H1 (cell line): ENCODE results near the gene DRC3. TPM values are rescaled to one million over a fixed set of nuclear protein-coding genes. Genes with fewer than 3 reads are reported as not detected.

Experiments
- CREB1 ChIP-seq: IDR thresholded peaks from 2 replicates; pipeline ENCODE4 v1.6.1; 2012; ENCODE audit warnings: inconsistent platforms
- EP300 ChIP-seq, 2 experiments: IDR thresholded peaks; 1 replicate in 1 of 2; 2 replicates in 1 of 2; pipeline ENCODE4 v1.6.1; 2011 to 2012; ENCODE audit warnings: low read depth in 2 of 2, low read length in 2 of 2, mild to moderate bottlenecking in 2 of 2, borderline replicate concordance in 1 of 2, inconsistent platforms in 1 of 2, moderate library complexity in 1 of 2
- EZH2 ChIP-seq: fragments of 200-600 bp; sonication (generic); IDR thresholded peaks from 2 replicates; pipeline ENCODE4 v1.7.1; 2012; ENCODE audit warnings: low read depth, mild to moderate bottlenecking, moderate library complexity, low read length, inconsistent platforms; ENCODE audit not compliant: severe bottlenecking
- FOSL1 ChIP-seq: IDR thresholded peaks from 2 replicates; pipeline ENCODE4 v1.6.1; 2011; ENCODE audit warnings: mild to moderate bottlenecking, low read depth, low read length, moderate library complexity; ENCODE audit not compliant: insufficient read depth
- GABPA ChIP-seq: IDR thresholded peaks from 2 replicates; pipeline ENCODE4 v1.6.1; 2011; ENCODE audit warnings: mild to moderate bottlenecking, low read length, moderate library complexity, borderline replicate concordance; ENCODE audit not compliant: insufficient read depth
- MAFK ChIP-seq: IDR thresholded peaks from 2 replicates; pipeline ENCODE4 v1.6.1; 2012; ENCODE audit warnings: low read depth, mild to moderate bottlenecking, improper control_type of control experiment, low read length
- TEAD4 ChIP-seq: IDR thresholded peaks from 2 replicates; pipeline ENCODE4 v1.6.1; 2012; ENCODE audit warnings: low read depth, low read length, inconsistent platforms, mixed read lengths
- YY1 ChIP-seq: IDR thresholded peaks from 2 replicates; pipeline ENCODE4 v1.6.1; 2011; ENCODE audit warnings: low read depth, mild to moderate bottlenecking, low read length
- polyA plus RNA-seq, 7 experiments: library from polyadenylated mRNA; depleted of rRNA in 3 of 7; stranded (reverse) in 5 of 7; unstranded in 2 of 7; fragments of >200 nt in 5 of 7; fragments of 200-250 nt in 2 of 7; gene quantifications; 1 replicate in 5 of 7; 2 replicates in 1 of 7; 4 replicates in 1 of 7; pipeline versions ENCODE4 v1.2.1 to v1.2.3, GENCODE V29; 2011 to 2013; ENCODE audit warnings: missing spikeins in 2 of 7, mixed read lengths in 2 of 7
- total RNA-seq: library from RNA; stranded (reverse); fragmentation: NEBNext Ultra II Directional; extraction: Animal tissue kit (Norgen Biotek cat#: 25700); gene quantifications from 2 replicates; pipeline ENCODE4 v1.2.1, GENCODE V29; 2021
- TF ChIP-seq, protein P1 (sequence below): IDR thresholded peaks from 2 replicates; pipeline ENCODE4 v1.6.1; 2011; ENCODE audit warnings: low read length, improper control_type of control experiment

The DRC3 gene
- total and polyA plus RNA-seq, 2 of the 8 experiments (the other 6 are each of a cell fraction or from before 2014, with no cell fraction given): 0.59 TPM; not detected in 1

- TF ChIP-seq TEAD4: no peak
- no peak for TF ChIP-seq EZH2
- no peak for TF ChIP-seq EP300 (IDR thresholded peaks at IDR 0.05; ENCODE audit: borderline replicate concordance in 1 of 2, low read depth in 2 of 2, low read length in 2 of 2)
- TF ChIP-seq GABPA: no peak
- no peak for TF ChIP-seq YY1
- TF ChIP-seq FOSL1: no peak
- TF ChIP-seq, protein P1, sequence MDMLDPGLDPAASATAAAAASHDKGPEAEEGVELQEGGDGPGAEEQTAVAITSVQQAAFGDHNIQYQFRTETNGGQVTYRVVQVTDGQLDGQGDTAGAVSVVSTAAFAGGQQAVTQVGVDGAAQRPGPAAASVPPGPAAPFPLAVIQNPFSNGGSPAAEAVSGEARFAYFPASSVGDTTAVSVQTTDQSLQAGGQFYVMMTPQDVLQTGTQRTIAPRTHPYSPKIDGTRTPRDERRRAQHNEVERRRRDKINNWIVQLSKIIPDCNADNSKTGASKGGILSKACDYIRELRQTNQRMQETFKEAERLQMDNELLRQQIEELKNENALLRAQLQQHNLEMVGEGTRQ: no peak
- TF ChIP-seq MAFK: no peak
- TF ChIP-seq CREB1: no peak
Measured at GRCh38 chr17:18027280-18027679, 54.6 kb downstream of the DRC3 start (continued).
